Measurements from ENCODE around the gene ARHGEF3. TPM values are rescaled to one million over a fixed set of nuclear protein-coding genes. Genes with fewer than 3 reads are reported as not detected.
"Not testable (repeated sequence)": the region's sequence is repeated elsewhere in the genome, so short reads cannot be mapped to it uniquely, and the experiment has no call there.

ARHGEF3 gene
- total RNA-seq, 2 donors from 2014 or later: 21.1 to 43.6 TPM

GRCh38 chr3:56753206-56753820 lies 48.4 kb downstream of the ARHGEF3 start:
- Mint-ChIP-seq H3K27ac (peak overlapping the region; percentile 77), H3K27me3 (ENCODE audit: low read depth) (no peaks in the 10 kb centered on the region), H3K9me3 (no peaks in the 10 kb centered on the region), H3K4me1 (ENCODE audit: low read depth) (peaks cover 75% of the 10 kb centered on the region), H3K36me3 (ENCODE audit: insufficient read depth in 2 of 2) (peaks cover 12 to 50% of the 10 kb centered on the region in 2 donors), H3K4me3 (peak overlapping the region; percentile 87 to 92)
- ATAC-seq (replicated peaks in 1 of 2): peak; percentile 99 to 100
- peak; percentile 68 to 78 for DNase-seq

GRCh38 chr3:56751056-56751707 lies 50.6 kb downstream of the ARHGEF3 start:
- Mint-ChIP-seq H3K4me1 (ENCODE audit: low read depth) (peaks cover 58% of the 10 kb centered on the region), H3K27ac (no peak overlapping the region), H3K27me3 (ENCODE audit: low read depth) (no peaks in the 10 kb centered on the region), H3K36me3 (ENCODE audit: insufficient read depth in 2 of 2) (peaks cover 12 to 46% of the 10 kb centered on the region in 2 donors), H3K9me3 (no peaks in the 10 kb centered on the region), H3K4me3 (no peak overlapping the region)
- ATAC-seq (replicated peaks in 1 of 2) (no peak), DNase-seq (no peak)

GRCh38 chr3:56748663-56749231 lies 53.0 kb downstream of the ARHGEF3 start:
- peaks cover 33% of the 10 kb centered on the region for H3K4me1 Mint-ChIP-seq (ENCODE audit: low read depth)
- no peak for DNase-seq
- no peak overlapping the region for H3K4me3 Mint-ChIP-seq
- no peaks in the 10 kb centered on the region for H3K9me3 Mint-ChIP-seq
- H3K27me3 Mint-ChIP-seq (ENCODE audit: low read depth): no peaks in the 10 kb centered on the region
- H3K27ac Mint-ChIP-seq: peak overlapping the region; percentile 70
- ATAC-seq (replicated peaks in 1 of 2): no peak
- H3K36me3 Mint-ChIP-seq (ENCODE audit: insufficient read depth in 2 of 2): peaks cover 10 to 55% of the 10 kb centered on the region in 2 donors

- ATAC-seq (replicated peaks in 1 of 2) (no peak), DNase-seq (no peak)
- peaks cover 10 to 56% of the 10 kb centered on the region in 2 donors for H3K36me3 Mint-ChIP-seq (ENCODE audit: insufficient read depth in 2 of 2)
- H3K4me3 Mint-ChIP-seq: no peak overlapping the region
- no peaks in the 10 kb centered on the region for H3K27me3 Mint-ChIP-seq (ENCODE audit: low read depth)
- H3K9me3 Mint-ChIP-seq: no peaks in the 10 kb centered on the region
- H3K27ac Mint-ChIP-seq: no peak overlapping the region
- H3K4me1 Mint-ChIP-seq (ENCODE audit: low read depth): peaks cover 22% of the 10 kb centered on the region
These were observed 54.6 kb downstream of the ARHGEF3 start for GRCh38 chr3:56747150-56747549.

GRCh38 chr3:56744016-56744415 lies 57.7 kb downstream of the ARHGEF3 start:
- H3K27me3 Mint-ChIP-seq (ENCODE audit: low read depth): no peaks in the 10 kb centered on the region
- H3K4me3 Mint-ChIP-seq: no peak overlapping the region
- ATAC-seq (replicated peaks in 1 of 2): no peak
- H3K4me1 Mint-ChIP-seq (ENCODE audit: low read depth): peaks cover 4% of the 10 kb centered on the region
- H3K36me3 Mint-ChIP-seq (ENCODE audit: insufficient read depth in 2 of 2): peaks cover 2 to 40% of the 10 kb centered on the region in 2 donors
- peak overlapping the region; percentile 26 for H3K27ac Mint-ChIP-seq
- DNase-seq: no peak
- no peaks in the 10 kb centered on the region for H3K9me3 Mint-ChIP-seq

- Mint-ChIP-seq H3K4me3 (no peak overlapping the region), H3K36me3 (ENCODE audit: insufficient read depth in 2 of 2) (peaks cover 2 to 35% of the 10 kb centered on the region in 2 donors), H3K4me1 (ENCODE audit: low read depth) (peaks cover 4% of the 10 kb centered on the region), H3K27ac (no peak overlapping the region), H3K9me3 (no peaks in the 10 kb centered on the region), H3K27me3 (ENCODE audit: low read depth) (no peaks in the 10 kb centered on the region)
- no peak for ATAC-seq (replicated peaks in 1 of 2)
- DNase-seq: no peak
These were observed 58.9 kb downstream of the ARHGEF3 start for GRCh38 chr3:56742887-56743286.

- ATAC-seq (replicated peaks in 1 of 2) (no peak), DNase-seq (no peak)
- no peak overlapping the region for H3K27ac Mint-ChIP-seq
- no peaks in the 10 kb centered on the region for H3K27me3 Mint-ChIP-seq (ENCODE audit: low read depth)
- peaks cover 28% of the 10 kb centered on the region for H3K4me1 Mint-ChIP-seq (ENCODE audit: low read depth)
- H3K36me3 Mint-ChIP-seq (ENCODE audit: insufficient read depth in 2 of 2): peaks cover 3 to 38% of the 10 kb centered on the region in 2 donors
- no peaks in the 10 kb centered on the region for H3K9me3 Mint-ChIP-seq
- H3K4me3 Mint-ChIP-seq: no peak overlapping the region
These were observed 62.7 kb downstream of the ARHGEF3 start for GRCh38 chr3:56739036-56739435.

GRCh38 chr3:56737006-56737405 lies 64.7 kb downstream of the ARHGEF3 start:
- H3K4me1 Mint-ChIP-seq (ENCODE audit: low read depth): peaks cover 35% of the 10 kb centered on the region
- no peaks in the 10 kb centered on the region for H3K27me3 Mint-ChIP-seq (ENCODE audit: low read depth)
- peak overlapping the region; percentile 44 for H3K27ac Mint-ChIP-seq
- peaks cover 4 to 35% of the 10 kb centered on the region in 2 donors for H3K36me3 Mint-ChIP-seq (ENCODE audit: insufficient read depth in 2 of 2)
- H3K4me3 Mint-ChIP-seq: no peak overlapping the region
- H3K9me3 Mint-ChIP-seq: no peaks in the 10 kb centered on the region
- ATAC-seq (replicated peaks in 1 of 2) (no peak), DNase-seq (no peak)

GRCh38 chr3:56732109-56732508 lies 69.6 kb downstream of the ARHGEF3 start:
- ATAC-seq (replicated peaks in 1 of 2) (peak in 1 of 2 donors; percentile 30), DNase-seq (no peak)
- no peak overlapping the region for H3K4me3 Mint-ChIP-seq
- H3K9me3 Mint-ChIP-seq: no peaks in the 10 kb centered on the region
- peaks cover 5 to 54% of the 10 kb centered on the region in 2 donors for H3K36me3 Mint-ChIP-seq (ENCODE audit: insufficient read depth in 2 of 2)
- H3K27me3 Mint-ChIP-seq (ENCODE audit: low read depth): no peaks in the 10 kb centered on the region
- H3K4me1 Mint-ChIP-seq (ENCODE audit: low read depth): peaks cover 53% of the 10 kb centered on the region
- peak overlapping the region; percentile 91 for H3K27ac Mint-ChIP-seq

GRCh38 chr3:56725175-56725574 lies 76.6 kb downstream of the ARHGEF3 start:
- H3K36me3 Mint-ChIP-seq (ENCODE audit: insufficient read depth in 2 of 2): peaks cover 8 to 50% of the 10 kb centered on the region in 2 donors
- peaks cover 66% of the 10 kb centered on the region for H3K4me1 Mint-ChIP-seq (ENCODE audit: low read depth)
- H3K27me3 Mint-ChIP-seq (ENCODE audit: low read depth): no peaks in the 10 kb centered on the region
- H3K27ac Mint-ChIP-seq: peak overlapping the region; percentile 80
- peak; percentile 71 to 77 for DNase-seq
- H3K4me3 Mint-ChIP-seq: peak overlapping the region; percentile 84 to 85
- no peaks in the 10 kb centered on the region for H3K9me3 Mint-ChIP-seq
- peak; percentile 98 for ATAC-seq (replicated peaks in 1 of 2)

GRCh38 chr3:56724676-56725075 lies 77.1 kb downstream of the ARHGEF3 start:
- peaks cover 8 to 48% of the 10 kb centered on the region in 2 donors for H3K36me3 Mint-ChIP-seq (ENCODE audit: insufficient read depth in 2 of 2)
- peak overlapping the region; percentile 80 for H3K27ac Mint-ChIP-seq
- no peaks in the 10 kb centered on the region for H3K9me3 Mint-ChIP-seq
- DNase-seq (no peak), ATAC-seq (replicated peaks in 1 of 2) (peak; percentile 50 to 65)
- no peaks in the 10 kb centered on the region for H3K27me3 Mint-ChIP-seq (ENCODE audit: low read depth)
- H3K4me1 Mint-ChIP-seq (ENCODE audit: low read depth): peaks cover 71% of the 10 kb centered on the region
- peak overlapping the region; percentile 84 to 85 for H3K4me3 Mint-ChIP-seq

GRCh38 chr3:56720849-56721248 lies 80.9 kb downstream of the ARHGEF3 start:
- H3K4me1 Mint-ChIP-seq (ENCODE audit: low read depth): peaks cover 61% of the 10 kb centered on the region
- H3K27ac Mint-ChIP-seq: no peak overlapping the region
- H3K9me3 Mint-ChIP-seq: peaks cover 0 to 2% of the 10 kb centered on the region in 2 donors
- no peak for ATAC-seq (replicated peaks in 1 of 2)
- H3K27me3 Mint-ChIP-seq (ENCODE audit: low read depth): no peaks in the 10 kb centered on the region
- H3K36me3 Mint-ChIP-seq (ENCODE audit: insufficient read depth in 2 of 2): peaks cover 11 to 25% of the 10 kb centered on the region in 2 donors
- DNase-seq: no peak
- no peak overlapping the region for H3K4me3 Mint-ChIP-seq

GRCh38 chr3:56718809-56719208 lies 82.9 kb downstream of the ARHGEF3 start:
- not testable (repeated sequence) for ATAC-seq (replicated peaks in 1 of 2); H3K27me3 Mint-ChIP-seq (ENCODE audit: low read depth); H3K4me3 Mint-ChIP-seq; DNase-seq; H3K27ac Mint-ChIP-seq; H3K9me3 Mint-ChIP-seq
- Mint-ChIP-seq H3K36me3 (ENCODE audit: insufficient read depth in 2 of 2) (peaks cover 9 to 16% of the 10 kb centered on the region in 2 donors), H3K4me1 (ENCODE audit: low read depth) (peaks cover 43% of the 10 kb centered on the region)
